NK-92 treated with Interleukin-12 subunit alpha and Interleukin-12 subunit beta, amount 100 ng/mL, for 24 hours (cell line): Measurements from ENCODE around the gene OR13J1.

Experiments used
- DNase-seq: peaks from one replicate; lab custom pipeline; 2025; lab: John Stamatoyannopoulos, UW

The OR13J1 gene

GRCh38 chr9:35832814-35833213 is 37.4 kb downstream of the OR13J1 start:
- no peak for DNase-seq

- DNase-seq, result no peak
Measured at GRCh38 chr9:35831040-35831439, 39.2 kb downstream of the OR13J1 start.

GRCh38 chr9:35829764-35830096 is 40.5 kb downstream of the OR13J1 start:
- no peak for DNase-seq

- peak; percentile 88 for DNase-seq
Measured at GRCh38 chr9:35829084-35829763, 41.0 kb downstream of the OR13J1 start, which contains the start of gene TMEM8B. TMEM8B (plus strand) TSS chr9:35829228; CDS start chr9:35829448, 220 bp downstream.

GRCh38 chr9:35828716-35829083 is 41.5 kb downstream of the OR13J1 start, which contains the start of gene FAM221B:
FAM221B (minus strand) TSS chr9:35828732; CDS start chr9:35826161, 2,571 bp downstream.
- DNase-seq, result no peak

- DNase-seq, result no peak
Measured at GRCh38 chr9:35827486-35827885, 42.7 kb downstream of the OR13J1 start.

- DNase-seq, result no peak
Measured at GRCh38 chr9:35826071-35826701, 44.0 kb downstream of the OR13J1 start.

- DNase-seq, result no peak
Measured at GRCh38 chr9:35822926-35823325, 47.3 kb downstream of the OR13J1 start.

- DNase-seq, result no peak
Measured at GRCh38 chr9:35820076-35820475, 50.1 kb downstream of the OR13J1 start.
